AG04450 (cell line): ENCODE results near the gene KCNIP1. TPM values are rescaled to one million over a fixed set of nuclear protein-coding genes. Genes with fewer than 3 reads are reported as not detected.

Experiments
- CTCF ChIA-PET: fragments of 300-600, 350-600 bp; formaldehyde crosslinking; extraction: SDS; loops from one replicate; lab custom pipeline; 2022; ENCODE audit warnings: antibody characterized with exemption, inconsistent platforms; lab: Charles Lee
- POLR2A ChIA-PET: fragments of 350-600 bp; formaldehyde crosslinking; extraction: SDS; loops from one replicate; lab custom pipeline; 2021; ENCODE audit warnings: antibody characterized with exemption, inconsistent platforms; lab: Yijun Ruan, JAX
- DNase-seq: peaks from one replicate; pipeline ENCODE4 v3.0.0-alpha.2; 2011; ENCODE audit warnings: low read depth, low spot score
- H3K27ac ChIP-seq: one replicate; pipeline ENCODE4 v1.5.1; 2012; ENCODE audit warnings: low read depth, low read length, control low read depth
- H3K27me3 ChIP-seq: one replicate; pipeline ENCODE4 v1.6.0; 2012; ENCODE audit warnings: low read length; ENCODE audit not compliant: control insufficient read depth, insufficient read depth
- H3K4me3 ChIP-seq: 2 replicates; pipeline ENCODE4 v1.5.1; 2011; ENCODE audit warnings: mild to moderate bottlenecking, low read depth, low read length, control low read depth
- H3K9me3 ChIP-seq: 2 replicates; pipeline ENCODE4 v1.5.1; 2012; ENCODE audit warnings: low read length; ENCODE audit not compliant: control insufficient read depth, insufficient read depth
- CTCF ChIP-seq: IDR thresholded peaks from 2 replicates; pipeline ENCODE4 v1.5.1; 2011; ENCODE audit warnings: low read depth, low read length, control low read depth, inconsistent platforms
- polyA plus RNA-seq: library from polyadenylated mRNA; depleted of rRNA; stranded (reverse); fragments of >200 nt; gene quantifications from 2 replicates; pipeline ENCODE4 v1.2.3, GENCODE V29; 2011

Gene KCNIP1
- polyA plus RNA-seq, 1 experiment, result not detected

DNA sequence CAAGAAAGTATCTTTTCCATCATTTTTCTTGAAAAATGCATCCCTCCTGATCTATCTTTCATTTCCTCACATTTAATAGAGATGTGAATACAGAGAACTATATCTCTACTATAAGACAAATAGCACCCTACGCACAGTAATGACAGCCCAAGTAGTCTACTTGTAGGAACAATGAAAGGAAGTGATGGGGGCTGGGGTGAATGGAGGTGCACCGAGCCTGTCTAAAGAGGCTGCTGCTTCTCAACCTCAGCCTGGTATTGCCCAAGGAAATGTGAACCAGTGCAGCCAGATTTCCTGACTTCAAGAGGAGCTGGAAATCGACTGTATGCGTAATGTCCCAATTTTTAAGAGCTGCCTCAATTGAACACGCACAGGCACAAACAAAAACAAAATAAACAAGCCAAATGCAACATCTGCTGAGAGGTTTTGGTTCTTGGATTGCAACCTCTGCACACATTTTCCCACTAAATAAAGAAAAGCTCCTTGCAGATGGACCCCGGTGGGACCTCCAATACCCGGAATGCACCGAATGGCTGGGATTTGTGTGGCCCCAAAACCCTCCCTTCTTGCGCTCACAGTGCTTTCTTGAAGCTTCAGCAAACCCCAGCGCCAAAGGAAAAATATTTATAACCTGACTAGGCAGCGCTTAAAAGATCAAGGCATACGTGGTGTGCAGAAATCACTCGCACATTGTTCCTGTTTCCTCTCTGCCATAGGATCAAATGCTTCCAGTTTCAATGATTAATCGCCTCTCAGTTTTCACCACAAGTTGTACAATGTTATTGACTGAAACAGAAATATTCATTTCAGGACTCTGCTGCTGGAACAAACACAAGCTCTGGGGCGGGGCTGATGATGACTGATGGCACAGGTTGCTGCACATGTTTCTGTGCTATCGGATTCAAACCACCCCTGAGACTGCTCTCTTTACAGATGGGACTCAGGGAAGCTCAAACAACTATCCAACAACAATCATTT is 68.3 kb downstream of the KCNIP1 start:
- Histone ChIP-seq H3K9me3 (no peaks in the 10 kb centered on the region), H3K27me3 (peaks cover 8% of the 10 kb centered on the region), H3K27ac (no peak overlapping the region), H3K4me3 (no peak overlapping the region)
- no peak for TF ChIP-seq CTCF
- ChIA-PET CTCF (no interaction called here), POLR2A (no interaction called here)
- DNase-seq, result no peak

GRCh38 chr5:170573114-170573513 is 69.3 kb downstream of the KCNIP1 start:
- ChIA-PET POLR2A (no interaction called here), CTCF (interaction anchor here (1.3 kb wide), 1 partner anchor 151 kb away, joined by 3 read pairs; no protein-coding TSS in a partner anchor)
- TF ChIP-seq CTCF, result no peak
- Histone ChIP-seq H3K27ac (no peak overlapping the region), H3K27me3 (peaks cover 8% of the 10 kb centered on the region), H3K4me3 (no peak overlapping the region), H3K9me3 (no peaks in the 10 kb centered on the region)
- no peak for DNase-seq

DNA sequence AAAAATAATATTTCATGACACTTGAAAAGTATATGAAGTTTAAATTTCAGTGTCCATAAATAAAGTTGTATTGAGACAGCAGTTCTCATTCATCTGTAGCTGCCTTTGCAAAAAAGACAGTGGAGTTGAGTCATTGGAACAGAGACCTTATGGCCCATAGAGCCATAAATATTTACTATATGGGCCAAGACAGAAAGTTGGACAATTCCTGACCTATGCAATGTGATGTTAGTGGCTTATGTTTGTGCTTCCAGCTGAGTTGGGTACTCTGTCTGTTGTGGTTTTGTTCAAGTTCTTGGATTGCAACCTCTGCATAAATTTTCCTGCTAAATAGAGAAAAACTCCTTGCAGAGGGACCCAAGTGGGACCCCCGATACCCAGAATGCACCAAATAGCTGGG is 69.8 kb downstream of the KCNIP1 start:
- no peaks in the 10 kb centered on the region for H3K9me3 ChIP-seq
- ChIA-PET POLR2A (no interaction called here), CTCF (interaction anchor here (1.3 kb wide), 1 partner anchor 152 kb away, joined by 3 read pairs; no protein-coding TSS in a partner anchor)
- H3K27ac ChIP-seq, result no peak overlapping the region
- DNase-seq, result no peak
- no peak for TF ChIP-seq CTCF
- H3K27me3 ChIP-seq, result peaks cover 8% of the 10 kb centered on the region
- H3K4me3 ChIP-seq, result no peak overlapping the region

GRCh38 chr5:170576602-170577535 is 73.0 kb downstream of the KCNIP1 start:
- Histone ChIP-seq H3K9me3 (no peaks in the 10 kb centered on the region), H3K4me3 (no peak overlapping the region), H3K27me3 (peaks cover 8% of the 10 kb centered on the region), H3K27ac (no peak overlapping the region)
- DNase-seq, result no peak
- no peak for TF ChIP-seq CTCF
- ChIA-PET CTCF (interaction anchor here (0.6 kb wide), 1 partner anchor 169 kb away, joined by 3 read pairs; no protein-coding TSS in a partner anchor), POLR2A (no interaction called here)
